Fibroblast of lung (primary cell): Measurements from ENCODE around the gene CCDC18. TPM values are rescaled to one million over a fixed set of nuclear protein-coding genes. Genes with fewer than 3 reads are reported as not detected.

ENCODE experiments used
- DNase-seq, 2 donors: peaks; one replicate each; pipeline versions ENCODE4 v3.0.0 to v3.0.0-alpha.2; 2010; ENCODE audit warnings: low read depth in 2 of 2
- H2AFZ ChIP-seq: 2 replicates; pipeline ENCODE4 v1.5.1; 2012; ENCODE audit warnings: low read length, control low read depth, inconsistent platforms
- H3K27ac ChIP-seq: 2 replicates; pipeline ENCODE4 v1.5.1; 2011; ENCODE audit warnings: low read length, control low read depth; ENCODE audit not compliant: insufficient read depth
- H3K27me3 ChIP-seq: 2 replicates; pipeline ENCODE4 v1.5.1; 2011; ENCODE audit warnings: mild to moderate bottlenecking, low read length; ENCODE audit not compliant: control insufficient read depth, insufficient read depth
- H3K36me3 ChIP-seq: 2 replicates; pipeline ENCODE4 v1.5.1; 2011; ENCODE audit warnings: low read length; ENCODE audit not compliant: control insufficient read depth, insufficient read depth
- H3K4me1 ChIP-seq: 2 replicates; pipeline ENCODE4 v1.5.1; 2011; ENCODE audit warnings: low read length; ENCODE audit not compliant: control insufficient read depth, insufficient read depth; ENCODE audit errors: extremely low read depth
- H3K4me2 ChIP-seq: 2 replicates; pipeline ENCODE4 v1.5.1; 2011; ENCODE audit warnings: low read length, control low read depth; ENCODE audit not compliant: insufficient read depth; ENCODE audit errors: extremely low read depth
- H3K4me3 ChIP-seq, 4 experiments: fragments of 200-600 bp in 1 of 4; sonication (generic) in 1 of 4; replicated peaks in 1 of 4; 2 replicates each; pipeline ENCODE4 v1.5.1; 2011 to 2016; ENCODE audit warnings: low read length in 4 of 4, low read depth in 3 of 4, mild to moderate bottlenecking in 3 of 4, control low read depth in 2 of 4, inconsistent platforms in 1 of 4, mixed read lengths in 1 of 4; ENCODE audit not compliant: insufficient read depth in 1 of 4; ENCODE audit errors: control extremely low read depth in 1 of 4
- H3K79me2 ChIP-seq: 2 replicates; pipeline ENCODE4 v1.5.1; 2012; ENCODE audit warnings: mild to moderate bottlenecking, low read length, inconsistent platforms; ENCODE audit not compliant: control insufficient read depth, insufficient read depth
- H3K9ac ChIP-seq: 2 replicates; pipeline ENCODE4 v1.5.1; 2011; ENCODE audit warnings: mild to moderate bottlenecking, low read length, control low read depth; ENCODE audit not compliant: insufficient read depth
- H3K9me3 ChIP-seq: 2 replicates; pipeline ENCODE4 v1.5.1; 2012; ENCODE audit warnings: low read depth, low read length; ENCODE audit not compliant: control insufficient read depth, insufficient read depth
- H4K20me1 ChIP-seq: 2 replicates; pipeline ENCODE4 v1.5.1; 2011; ENCODE audit warnings: low read length; ENCODE audit not compliant: control insufficient read depth, insufficient read depth; ENCODE audit errors: extremely low read depth
- EZH2 ChIP-seq: IDR thresholded peaks from 2 replicates; pipeline ENCODE4 v1.5.1; 2012; ENCODE audit warnings: low read length, control low read depth, mild to moderate bottlenecking; ENCODE audit errors: missing control alignments
- polyA plus RNA-seq, 2 donors: library from polyadenylated mRNA; depleted of rRNA in 1 of 2; stranded (reverse) in 1 of 2; unstranded in 1 of 2; fragments of >200 nt; gene quantifications; 2 replicates each; pipeline ENCODE4 v1.2.1, GENCODE V29; 2011 to 2012; ENCODE audit warnings: missing spikeins in 1 of 2
- total RNA-seq: library from RNA; depleted of rRNA; stranded (reverse); fragments of >200 nt; gene quantifications from 2 replicates; pipeline ENCODE4 v1.2.1, GENCODE V29; 2014
- TF ChIP-seq, protein P1 (sequence below), 2 donors: IDR thresholded peaks in 1 of 2; conservative IDR thresholded peaks in 1 of 2; 1 replicate in 1 of 2; 2 replicates in 1 of 2; pipeline ENCODE4 v1.5.1; 2011 to 2012; ENCODE audit warnings: low read length in 2 of 2, control low read depth in 1 of 2, inconsistent platforms in 1 of 2, low read depth in 1 of 2, mild to moderate bottlenecking in 1 of 2

The CCDC18 gene
- total and polyA plus RNA-seq, 2 donors (not counting 1 experiment from before 2014, with no cell fraction given) = 3.1 to 15.4 TPM

DNA sequence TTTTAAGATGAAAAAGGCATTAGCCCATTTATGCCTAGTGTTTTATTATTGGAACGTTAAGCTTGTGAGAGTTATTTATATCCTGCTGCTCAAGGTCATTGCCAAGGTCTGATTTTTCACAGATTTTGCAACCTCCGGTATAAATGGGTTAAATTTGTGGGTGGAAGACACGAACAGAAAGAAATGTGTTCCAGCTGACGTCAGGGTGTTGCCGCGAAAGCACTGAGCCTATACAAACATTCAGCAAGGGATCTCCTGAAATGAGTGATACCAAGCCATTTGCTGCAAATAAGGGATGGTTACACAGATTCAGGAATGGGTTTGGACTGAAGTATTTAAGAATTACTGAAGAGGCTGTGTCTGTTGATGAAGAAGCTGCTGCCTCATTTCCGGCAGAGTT lies 32.5 kb upstream of the CCDC18 start:
- Histone ChIP-seq H2AFZ (no peak overlapping the region), H3K27ac (no peak overlapping the region), H3K79me2 (no peaks in the 10 kb centered on the region), H3K36me3 (no peaks in the 10 kb centered on the region), H3K4me3 (no peak overlapping the region), H3K27me3 (no peaks in the 10 kb centered on the region), H3K9me3 (no peaks in the 10 kb centered on the region), H3K9ac (no peak overlapping the region), H4K20me1 (no peaks in the 10 kb centered on the region), H3K4me1 (peaks cover 2% of the 10 kb centered on the region), H3K4me2 (no peak overlapping the region)
- DNase-seq = peak; percentile 11 to 50
- TF ChIP-seq EZH2 = no peak
- TF ChIP-seq, protein P1, sequence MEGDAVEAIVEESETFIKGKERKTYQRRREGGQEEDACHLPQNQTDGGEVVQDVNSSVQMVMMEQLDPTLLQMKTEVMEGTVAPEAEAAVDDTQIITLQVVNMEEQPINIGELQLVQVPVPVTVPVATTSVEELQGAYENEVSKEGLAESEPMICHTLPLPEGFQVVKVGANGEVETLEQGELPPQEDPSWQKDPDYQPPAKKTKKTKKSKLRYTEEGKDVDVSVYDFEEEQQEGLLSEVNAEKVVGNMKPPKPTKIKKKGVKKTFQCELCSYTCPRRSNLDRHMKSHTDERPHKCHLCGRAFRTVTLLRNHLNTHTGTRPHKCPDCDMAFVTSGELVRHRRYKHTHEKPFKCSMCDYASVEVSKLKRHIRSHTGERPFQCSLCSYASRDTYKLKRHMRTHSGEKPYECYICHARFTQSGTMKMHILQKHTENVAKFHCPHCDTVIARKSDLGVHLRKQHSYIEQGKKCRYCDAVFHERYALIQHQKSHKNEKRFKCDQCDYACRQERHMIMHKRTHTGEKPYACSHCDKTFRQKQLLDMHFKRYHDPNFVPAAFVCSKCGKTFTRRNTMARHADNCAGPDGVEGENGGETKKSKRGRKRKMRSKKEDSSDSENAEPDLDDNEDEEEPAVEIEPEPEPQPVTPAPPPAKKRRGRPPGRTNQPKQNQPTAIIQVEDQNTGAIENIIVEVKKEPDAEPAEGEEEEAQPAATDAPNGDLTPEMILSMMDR (conservative IDR thresholded peaks at IDR 0.05 in 1 of 2, IDR thresholded peaks at IDR 0.05 in 1 of 2; ENCODE audit: low read depth in 1 of 2, low read length in 2 of 2) = no peak

DNA sequence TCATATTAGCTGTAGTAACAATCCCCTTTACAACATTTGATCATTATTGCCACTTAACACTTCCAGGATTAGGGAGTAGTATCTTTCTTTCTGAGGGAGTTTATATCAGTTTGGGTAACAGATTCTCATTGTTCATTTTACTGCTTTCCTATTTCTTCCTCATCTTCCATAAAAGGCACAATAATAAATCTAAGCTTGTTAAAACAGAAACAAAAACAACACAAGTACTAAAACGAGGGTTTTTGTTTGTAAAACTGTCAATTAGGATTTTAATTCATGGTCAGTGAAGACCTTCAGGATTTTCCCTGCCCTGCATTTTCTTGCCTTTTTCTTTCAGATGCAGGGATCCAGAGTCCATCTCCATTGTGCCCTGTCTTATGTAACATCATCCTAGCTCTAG lies 29.8 kb upstream of the CCDC18 start:
- Histone ChIP-seq H3K79me2 (peaks cover 2% of the 10 kb centered on the region), H3K9ac (no peak overlapping the region), H3K4me2 (no peak overlapping the region), H4K20me1 (no peaks in the 10 kb centered on the region), H3K27me3 (no peaks in the 10 kb centered on the region), H3K36me3 (peaks cover 2% of the 10 kb centered on the region), H3K27ac (no peak overlapping the region), H3K9me3 (no peaks in the 10 kb centered on the region), H3K4me1 (peaks cover 2% of the 10 kb centered on the region), H3K4me3 (no peak overlapping the region), H2AFZ (no peak overlapping the region)
- no peak for DNase-seq
- TF ChIP-seq EZH2 = no peak
- TF ChIP-seq, protein P1 (conservative IDR thresholded peaks at IDR 0.05 in 1 of 2, IDR thresholded peaks at IDR 0.05 in 1 of 2; ENCODE audit: low read depth in 1 of 2, low read length in 2 of 2) = no peak

DNA sequence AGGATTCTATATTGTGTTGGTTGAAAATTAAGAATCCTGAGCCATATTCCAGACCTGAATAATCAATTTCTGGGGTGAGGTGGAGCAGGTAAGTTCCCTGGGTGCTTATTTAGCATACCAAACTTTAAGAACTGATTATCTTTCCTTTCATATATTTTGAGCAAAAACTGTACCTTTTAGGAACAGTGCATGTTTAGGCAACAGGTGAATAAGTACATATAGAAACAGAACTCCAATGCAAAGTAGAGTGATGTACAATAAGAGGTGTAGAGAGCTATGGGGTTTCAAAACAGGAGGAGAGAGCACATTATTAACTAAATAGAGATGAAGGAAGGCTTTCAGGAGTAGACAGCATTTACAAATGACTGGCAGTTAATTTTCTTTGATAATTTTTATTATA lies 29.1 kb upstream of the CCDC18 start:
- Histone ChIP-seq H3K4me1 (peaks cover 2% of the 10 kb centered on the region), H3K79me2 (peaks cover 2% of the 10 kb centered on the region), H3K9ac (no peak overlapping the region), H3K9me3 (no peaks in the 10 kb centered on the region), H3K27me3 (no peaks in the 10 kb centered on the region), H3K4me2 (no peak overlapping the region), H4K20me1 (no peaks in the 10 kb centered on the region), H3K4me3 (no peak overlapping the region), H3K36me3 (peaks cover 2% of the 10 kb centered on the region), H2AFZ (no peak overlapping the region), H3K27ac (no peak overlapping the region)
- TF ChIP-seq, protein P1 (conservative IDR thresholded peaks at IDR 0.05 in 1 of 2, IDR thresholded peaks at IDR 0.05 in 1 of 2; ENCODE audit: low read depth in 1 of 2, low read length in 2 of 2) = no peak
- no peak for TF ChIP-seq EZH2
- no peak for DNase-seq
